A549 (cell line): ENCODE results near the gene BPGM. TPM values are rescaled to one million over a fixed set of nuclear protein-coding genes. Genes with fewer than 3 reads are reported as not detected.
"Not testable (repeated sequence)": the region's sequence is repeated elsewhere in the genome, so short reads cannot be mapped to it uniquely, and the experiment has no call there.

Experiments used
- ATAC-seq, 2 experiments: fragments of 200-7000 bp in 1 of 2; fragments of >200 bp in 1 of 2; cut with Nextera tagmentation in 1 of 2; cut with Tn5 transposase in 1 of 2; 3 replicates each; pipeline versions ENCODE4 v1.8.0 to v1.9.1; 2018 to 2020; ENCODE audit warnings: mild to moderate bottlenecking in 1 of 2, moderate library complexity in 1 of 2
- CTCF ChIA-PET: fragments of 300-600 bp; sonication (Branson Sonifier 250); formaldehyde crosslinking; extraction: SDS; loops from one replicate; lab custom pipeline; 2021; ENCODE audit warnings: antibody characterized with exemption, inconsistent platforms; lab: Yijun Ruan, JAX
- POLR2A ChIA-PET: fragments of 350-600 bp; formaldehyde crosslinking; extraction: SDS; loops from one replicate; lab custom pipeline; 2021; ENCODE audit warnings: antibody characterized with exemption, inconsistent platforms; lab: Yijun Ruan, JAX
- DNase-seq, 2 experiments: peaks; one replicate each; pipeline versions ENCODE4 v3.0.0 to v3.0.0-alpha.2; 2011 to 2016; ENCODE audit warnings: low read depth in 1 of 2, low spot score in 1 of 2
- FAIRE-seq: peaks from 2 replicates; lab custom pipeline; 2011; peaks lifted over from hg19 to GRCh38; lab: Jason Lieb, UNC
- H3K27ac ChIP-seq, 2 experiments: fragments of >200 bp; sonication (Bioruptor Twin); formaldehyde crosslinking; 3 replicates each; pipeline ENCODE4 v1.5.1; 2016 to 2017
- H3K4me1 ChIP-seq: fragments of >200 bp; sonication (Bioruptor Twin); formaldehyde crosslinking; 3 replicates; pipeline ENCODE4 v1.6.1; 2016
- H3K4me2 ChIP-seq: fragments of >200 bp; sonication (Bioruptor Twin); formaldehyde crosslinking; 3 replicates; pipeline ENCODE4 v1.6.1; 2016
- H3K4me3 ChIP-seq: fragments of >200 bp; sonication (Bioruptor Twin); formaldehyde crosslinking; 3 replicates; pipeline ENCODE4 v1.5.1; 2016
- H3K9me3 ChIP-seq: fragments of >200 bp; sonication (Bioruptor Twin); formaldehyde crosslinking; 3 replicates; pipeline ENCODE4 v1.6.1; 2016
- CBX2 ChIP-seq: fragments of 200-600 bp; sonication (generic); IDR thresholded peaks from 2 replicates; pipeline ENCODE4 v1.6.1; 2016; ENCODE audit warnings: low read depth, mild to moderate bottlenecking, borderline replicate concordance
- CHD2 ChIP-seq: fragments of 150-350 bp; IDR thresholded peaks from 2 replicates; pipeline ENCODE4 v1.6.1; 2014; ENCODE audit warnings: low read length; ENCODE audit not compliant: partially characterized antibody
- FOSB ChIP-seq: fragments of 250-450 bp; sonication (Bioruptor Pico); IDR thresholded peaks from 2 replicates; pipeline ENCODE4 v1.5.0; 2020; ENCODE audit warnings: mild to moderate bottlenecking, moderate library complexity
- FOSL2 ChIP-seq, 2 experiments: fragments of 450-650 bp in 1 of 2; fragments of >200 bp in 1 of 2; sonication (Bioruptor Twin) in 1 of 2; formaldehyde crosslinking; IDR thresholded peaks; 2 replicates each; pipeline versions ENCODE4 v1.5.0 to v1.6.1; 2016 to 2020; ENCODE audit warnings: mild to moderate bottlenecking in 1 of 2, moderate library complexity in 1 of 2
- HDAC2 ChIP-seq: fragments of 200-600 bp; sonication (generic); IDR thresholded peaks from 2 replicates; pipeline ENCODE4 v1.6.1; 2016
- HEYL ChIP-seq: fragments of 250-450 bp; sonication (Bioruptor Pico); IDR thresholded peaks from 2 replicates; pipeline ENCODE4 v1.8.0; 2021; ENCODE audit warnings: mild to moderate bottlenecking, moderate library complexity
- HOXB5 ChIP-seq: fragments of 250-450 bp; sonication (Bioruptor Pico); IDR thresholded peaks from 2 replicates; pipeline ENCODE4 v1.5.0; 2020; ENCODE audit warnings: mild to moderate bottlenecking, moderate library complexity
- NFE2L2 ChIP-seq: fragments of 150-350 bp; conservative IDR thresholded peaks from 2 replicates; pipeline ENCODE4 v1.6.1; 2014; ENCODE audit warnings: low read length
- RNF2 ChIP-seq: fragments of 200-600 bp; sonication (generic); IDR thresholded peaks from 2 replicates; pipeline ENCODE4 v1.6.1; 2016; ENCODE audit warnings: low read depth, mild to moderate bottlenecking, antibody characterized with exemption, moderate library complexity, borderline replicate concordance
- TP53 ChIP-seq: fragments of 250-450 bp; sonication (Bioruptor Pico); IDR thresholded peaks from 2 replicates; pipeline ENCODE4 v1.5.0; 2021; ENCODE audit warnings: mild to moderate bottlenecking, moderate library complexity
- WGBS: methylation state at CpG from one replicate; pipeline ENCODE4 v1.1.6; 2017; ENCODE audit errors: missing lambda C conversion rate; 5-methylcytosine and 5-hydroxymethylcytosine counted together
- polyA plus RNA-seq, 4 experiments: library from polyadenylated mRNA; depleted of rRNA in 3 of 4; stranded (reverse); fragments of >200 nt; fragmentation: RNase III in 1 of 4; extraction: RNeasy Plus Mini Kit Qiagen cat#74134 plus additional on column Dnase treatment in 1 of 4; gene quantifications; 2 replicates in 3 of 4; 3 replicates in 1 of 4; pipeline ENCODE4 v1.2.3, GENCODE V29; 2011 to 2017
- TF ChIP-seq, protein P1 (sequence below): fragments of 250-450 bp; sonication (Bioruptor Pico); IDR thresholded peaks from 2 replicates; pipeline ENCODE4 v1.5.0; 2020; ENCODE audit warnings: low read depth, mild to moderate bottlenecking, moderate library complexity
- TF ChIP-seq, protein P2 (sequence below): IDR thresholded peaks from 2 replicates; pipeline ENCODE4 v1.6.1; 2012
- TF ChIP-seq, protein P3 (sequence below): fragments of >200 bp; sonication (Bioruptor Twin); formaldehyde crosslinking; IDR thresholded peaks from 3 replicates; pipeline ENCODE4 v1.5.1; 2016
- TF ChIP-seq, protein P4 (sequence below): IDR thresholded peaks from 2 replicates; pipeline ENCODE4 v1.6.1; 2012
- TF ChIP-seq, protein P5 (sequence below): fragments of >200 bp; sonication (Bioruptor Twin); formaldehyde crosslinking; IDR thresholded peaks from 3 replicates; pipeline ENCODE4 v1.6.1; 2016

BPGM gene
- polyA plus RNA-seq, 2 of the 4 experiments (the other 2 are of a cell fraction) = 19.4 to 28.3 TPM

DNA sequence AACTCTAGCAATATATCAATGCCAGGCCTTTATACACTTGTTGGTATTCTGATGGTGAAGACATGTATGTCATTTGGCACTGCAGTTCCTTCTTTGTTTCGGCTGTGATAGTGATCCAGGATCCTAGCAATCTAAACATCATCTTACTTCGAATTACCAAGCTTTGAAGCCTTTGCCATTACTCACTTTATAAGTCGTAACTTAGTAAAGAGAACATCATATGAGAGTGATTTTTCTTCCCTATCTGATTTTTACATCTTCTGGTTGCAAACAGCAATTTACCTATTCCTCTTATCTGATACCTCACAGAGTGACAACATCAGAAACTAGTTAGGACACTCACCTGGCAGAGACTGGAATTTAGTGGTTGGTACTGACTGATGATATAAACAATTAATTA, 7.6 kb upstream of the BPGM start:
- CTCF ChIA-PET = interaction anchor here (0.8 to 1.5 kb wide), 3 partner anchors 48 to 206 kb away, joined by 3 to 4 read pairs (median 3); no protein-coding TSS in a partner anchor
- no peak for FAIRE-seq
- WGBS = 53% methylated on average over 3 of the region's 3 CpGs

DNA sequence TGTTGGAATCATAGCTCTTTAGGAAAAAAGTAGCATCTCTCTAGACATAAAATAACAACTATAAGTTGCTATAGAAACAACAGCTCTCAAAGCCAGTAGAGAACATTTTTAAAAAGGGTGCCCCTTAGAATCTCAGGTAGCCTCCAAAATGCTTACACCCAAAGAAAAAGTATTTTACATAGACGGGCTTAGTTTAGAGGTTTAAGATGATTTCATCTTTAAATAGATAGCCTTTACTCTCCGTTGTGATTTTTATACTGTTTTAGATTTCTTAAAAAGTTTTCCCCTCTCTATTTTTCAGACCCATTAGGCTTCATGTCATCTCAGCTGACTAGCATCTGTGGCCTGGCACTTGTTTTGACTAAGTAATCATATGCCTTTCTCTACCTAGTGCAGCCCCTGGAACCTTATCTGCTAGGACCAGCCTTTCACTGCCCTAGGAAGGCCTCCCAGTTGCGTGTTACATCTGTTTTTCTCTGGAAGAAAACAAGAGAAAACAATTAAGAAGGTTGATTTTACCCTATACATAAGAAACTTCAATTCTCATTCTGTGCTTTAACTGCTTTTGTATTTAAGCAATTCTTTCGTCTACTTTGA, 6.9 kb upstream of the BPGM start:
- ChIA-PET POLR2A (no interaction called here), CTCF (interaction anchor here (0.8 to 2.1 kb wide), 9 partner anchors 7 to 347 kb away, joined by 3 to 12 read pairs (median 3); no protein-coding TSS in a partner anchor)
- ATAC-seq (no peak), FAIRE-seq (no peak), DNase-seq (no peak)
- TF ChIP-seq, protein P1, sequence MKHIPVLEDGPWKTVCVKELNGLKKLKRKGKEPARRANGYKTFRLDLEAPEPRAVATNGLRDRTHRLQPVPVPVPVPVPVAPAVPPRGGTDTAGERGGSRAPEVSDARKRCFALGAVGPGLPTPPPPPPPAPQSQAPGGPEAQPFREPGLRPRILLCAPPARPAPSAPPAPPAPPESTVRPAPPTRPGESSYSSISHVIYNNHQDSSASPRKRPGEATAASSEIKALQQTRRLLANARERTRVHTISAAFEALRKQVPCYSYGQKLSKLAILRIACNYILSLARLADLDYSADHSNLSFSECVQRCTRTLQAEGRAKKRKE (CRISPR knock-in tag) = no peak
- TF ChIP-seq HDAC2 (no peak), HEYL (no peak), CBX2 (no peak), CHD2 (no peak), RNF2 (no peak), FOSB (CRISPR knock-in tag) (no peak), TP53 (CRISPR knock-in tag) (no peak), HOXB5 (CRISPR knock-in tag) (no peak), NFE2L2 (no peak)
- TF ChIP-seq, protein P2, sequence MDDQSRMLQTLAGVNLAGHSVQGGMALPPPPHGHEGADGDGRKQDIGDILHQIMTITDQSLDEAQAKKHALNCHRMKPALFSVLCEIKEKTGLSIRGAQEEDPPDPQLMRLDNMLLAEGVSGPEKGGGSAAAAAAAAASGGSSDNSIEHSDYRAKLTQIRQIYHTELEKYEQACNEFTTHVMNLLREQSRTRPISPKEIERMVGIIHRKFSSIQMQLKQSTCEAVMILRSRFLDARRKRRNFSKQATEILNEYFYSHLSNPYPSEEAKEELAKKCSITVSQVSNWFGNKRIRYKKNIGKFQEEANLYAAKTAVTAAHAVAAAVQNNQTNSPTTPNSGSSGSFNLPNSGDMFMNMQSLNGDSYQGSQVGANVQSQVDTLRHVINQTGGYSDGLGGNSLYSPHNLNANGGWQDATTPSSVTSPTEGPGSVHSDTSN = no peak
- TF ChIP-seq, protein P3, sequence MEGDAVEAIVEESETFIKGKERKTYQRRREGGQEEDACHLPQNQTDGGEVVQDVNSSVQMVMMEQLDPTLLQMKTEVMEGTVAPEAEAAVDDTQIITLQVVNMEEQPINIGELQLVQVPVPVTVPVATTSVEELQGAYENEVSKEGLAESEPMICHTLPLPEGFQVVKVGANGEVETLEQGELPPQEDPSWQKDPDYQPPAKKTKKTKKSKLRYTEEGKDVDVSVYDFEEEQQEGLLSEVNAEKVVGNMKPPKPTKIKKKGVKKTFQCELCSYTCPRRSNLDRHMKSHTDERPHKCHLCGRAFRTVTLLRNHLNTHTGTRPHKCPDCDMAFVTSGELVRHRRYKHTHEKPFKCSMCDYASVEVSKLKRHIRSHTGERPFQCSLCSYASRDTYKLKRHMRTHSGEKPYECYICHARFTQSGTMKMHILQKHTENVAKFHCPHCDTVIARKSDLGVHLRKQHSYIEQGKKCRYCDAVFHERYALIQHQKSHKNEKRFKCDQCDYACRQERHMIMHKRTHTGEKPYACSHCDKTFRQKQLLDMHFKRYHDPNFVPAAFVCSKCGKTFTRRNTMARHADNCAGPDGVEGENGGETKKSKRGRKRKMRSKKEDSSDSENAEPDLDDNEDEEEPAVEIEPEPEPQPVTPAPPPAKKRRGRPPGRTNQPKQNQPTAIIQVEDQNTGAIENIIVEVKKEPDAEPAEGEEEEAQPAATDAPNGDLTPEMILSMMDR = no peak
- Histone ChIP-seq H3K4me1 (peaks cover under 1% of the 10 kb centered on the region; the same call in 1 of the 3 replicates), H3K4me2 (no peak overlapping the region), H3K27ac (no peak overlapping the region), H3K9me3 (no peaks in the 10 kb centered on the region), H3K4me3 (no peak overlapping the region)
- 78% methylated on average over 4 of the region's 4 CpGs for WGBS

More for the DNA sequence above, 7.6 kb upstream of the BPGM start:
- H3K27ac ChIP-seq = no peak overlapping the region
- no peak for DNase-seq
- POLR2A ChIA-PET = no interaction called here
- H3K4me1 ChIP-seq = no peaks in the 10 kb centered on the region
- H3K4me2 ChIP-seq = no peak overlapping the region
- H3K9me3 ChIP-seq = no peaks in the 10 kb centered on the region
- no peak for TF ChIP-seq FOSB (CRISPR knock-in tag)
- TF ChIP-seq, protein P4, sequence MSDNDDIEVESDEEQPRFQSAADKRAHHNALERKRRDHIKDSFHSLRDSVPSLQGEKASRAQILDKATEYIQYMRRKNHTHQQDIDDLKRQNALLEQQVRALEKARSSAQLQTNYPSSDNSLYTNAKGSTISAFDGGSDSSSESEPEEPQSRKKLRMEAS = no peak
- TF ChIP-seq, protein P2 = no peak
- TF ChIP-seq CBX2 = no peak
- no peak for TF ChIP-seq TP53 (CRISPR knock-in tag)
- H3K4me3 ChIP-seq = no peak overlapping the region
- ATAC-seq = no peak

DNA sequence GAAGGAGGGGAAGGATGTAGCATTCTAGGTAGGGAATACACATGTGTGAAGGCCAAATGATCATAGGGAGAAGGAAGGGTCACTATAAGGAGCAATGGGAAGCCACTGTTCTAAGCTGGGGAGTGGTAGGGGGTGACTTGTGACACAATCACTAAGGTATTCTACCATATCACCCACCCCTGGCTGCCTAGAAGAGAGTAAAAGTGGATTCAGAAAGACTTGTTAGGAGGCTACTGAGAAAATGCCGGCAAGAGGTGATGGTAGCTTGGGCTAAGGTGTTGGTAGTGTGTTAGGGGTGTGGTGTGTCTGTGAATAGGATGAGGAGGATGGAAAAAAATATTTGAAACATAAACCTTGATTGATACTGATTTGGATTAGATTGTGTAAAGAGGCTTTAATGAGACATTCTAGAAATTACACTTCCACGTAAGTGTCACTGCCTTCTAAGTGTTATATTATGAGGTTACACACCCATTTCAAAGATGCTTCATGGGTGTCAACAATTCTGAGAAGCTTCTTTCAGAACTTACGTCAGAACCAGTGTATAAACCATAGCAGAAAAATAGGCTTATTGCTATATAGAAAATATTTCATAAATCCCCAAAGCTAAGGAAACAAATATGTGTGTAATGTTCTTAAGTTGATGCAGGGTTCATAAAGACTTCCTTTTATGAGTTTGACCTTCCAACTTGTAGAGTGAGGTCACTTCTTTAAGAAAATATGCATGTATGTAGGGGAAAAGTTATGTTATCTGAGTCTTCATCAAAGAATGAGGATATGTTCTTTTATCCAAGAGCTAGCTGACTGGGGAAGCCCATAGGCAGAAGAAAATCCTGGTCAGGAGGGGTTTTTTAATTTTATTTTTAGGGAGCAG, 5.6 kb upstream of the BPGM start:
- Histone ChIP-seq H3K4me2 (no peak overlapping the region), H3K9me3 (no peaks in the 10 kb centered on the region), H3K4me3 (no peak overlapping the region), H3K27ac (no peak overlapping the region), H3K4me1 (peaks cover 9% of the 10 kb centered on the region; the same call in 2 of the 3 replicates)
- no peak for DNase-seq
- no peak for TF ChIP-seq FOSL2 (IDR thresholded peaks at IDR 0.05)
- no peak for TF ChIP-seq FOSL2 (CRISPR knock-in tag; IDR thresholded peaks at IDR 0.05)
- TF ChIP-seq, protein P5, sequence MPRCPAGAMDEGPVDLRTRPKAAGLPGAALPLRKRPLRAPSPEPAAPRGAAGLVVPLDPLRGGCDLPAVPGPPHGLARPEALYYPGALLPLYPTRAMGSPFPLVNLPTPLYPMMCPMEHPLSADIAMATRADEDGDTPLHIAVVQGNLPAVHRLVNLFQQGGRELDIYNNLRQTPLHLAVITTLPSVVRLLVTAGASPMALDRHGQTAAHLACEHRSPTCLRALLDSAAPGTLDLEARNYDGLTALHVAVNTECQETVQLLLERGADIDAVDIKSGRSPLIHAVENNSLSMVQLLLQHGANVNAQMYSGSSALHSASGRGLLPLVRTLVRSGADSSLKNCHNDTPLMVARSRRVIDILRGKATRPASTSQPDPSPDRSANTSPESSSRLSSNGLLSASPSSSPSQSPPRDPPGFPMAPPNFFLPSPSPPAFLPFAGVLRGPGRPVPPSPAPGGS = no peak
- no peak for TF ChIP-seq CHD2
- ChIA-PET POLR2A (interaction anchor here (0.6 kb wide), 1 partner anchor 105 kb away, joined by 3 read pairs; no protein-coding TSS in a partner anchor), CTCF (interaction anchor here (0.6 to 5.7 kb wide), 9 partner anchors 9 to 312 kb away, joined by 3 to 19 read pairs (median 5); no protein-coding TSS in a partner anchor)
- no peak for FAIRE-seq
- ATAC-seq = no peak
- 77% methylated on average over 3 of the region's 3 CpGs for WGBS

DNA sequence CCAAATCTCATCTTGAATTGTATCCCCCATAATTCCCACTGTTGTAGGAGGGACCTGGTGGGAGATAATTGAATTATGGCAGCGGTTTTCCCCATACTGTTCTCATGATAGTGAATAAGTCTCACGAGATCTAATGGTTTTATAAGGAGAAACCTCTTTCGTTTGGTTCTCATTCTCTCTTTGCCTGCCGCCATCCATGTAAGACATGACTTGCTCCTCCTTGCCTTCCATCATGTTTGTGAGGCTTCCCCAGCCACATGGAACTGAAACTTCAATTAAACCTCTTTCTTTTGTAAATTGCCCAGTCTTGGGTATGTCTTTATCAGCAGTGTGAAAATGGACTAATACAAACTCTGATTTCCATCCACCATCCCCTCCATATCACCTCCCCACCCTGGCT, 4.7 kb upstream of the BPGM start:
- H3K27ac ChIP-seq, DNase-seq, H3K4me1 ChIP-seq, H3K4me3 ChIP-seq, FAIRE-seq, POLR2A ChIA-PET, ATAC-seq, H3K9me3 ChIP-seq, H3K4me2 ChIP-seq: not testable (repeated sequence)
- CTCF ChIA-PET = interaction anchor here (0.6 to 8.2 kb wide), 7 partner anchors 8 to 311 kb away, joined by 3 to 80 read pairs (median 7); no protein-coding TSS in a partner anchor
- WGBS = 86% methylated on average over 4 of the region's 4 CpGs
